ENCODE results near the gene GLI1. TPM values are rescaled to one million over a fixed set of nuclear protein-coding genes. Genes with fewer than 3 reads are reported as not detected.
"Not testable (repeated sequence)": the region's sequence is repeated elsewhere in the genome, so short reads cannot be mapped to it uniquely, and the experiment has no call there.

GLI1 gene
- total RNA-seq (1.0 and 2.0 TPM in 2 replicates), polyA plus RNA-seq (0.40 and 0.97 TPM in 2 replicates), polyA minus RNA-seq (ENCODE audit: low replicate concordance) (2.7 and 17.2 TPM in 2 replicates)
- polyA plus RNA-seq (2012), result 1.5 and 3.4 TPM in 2 replicates

DNA sequence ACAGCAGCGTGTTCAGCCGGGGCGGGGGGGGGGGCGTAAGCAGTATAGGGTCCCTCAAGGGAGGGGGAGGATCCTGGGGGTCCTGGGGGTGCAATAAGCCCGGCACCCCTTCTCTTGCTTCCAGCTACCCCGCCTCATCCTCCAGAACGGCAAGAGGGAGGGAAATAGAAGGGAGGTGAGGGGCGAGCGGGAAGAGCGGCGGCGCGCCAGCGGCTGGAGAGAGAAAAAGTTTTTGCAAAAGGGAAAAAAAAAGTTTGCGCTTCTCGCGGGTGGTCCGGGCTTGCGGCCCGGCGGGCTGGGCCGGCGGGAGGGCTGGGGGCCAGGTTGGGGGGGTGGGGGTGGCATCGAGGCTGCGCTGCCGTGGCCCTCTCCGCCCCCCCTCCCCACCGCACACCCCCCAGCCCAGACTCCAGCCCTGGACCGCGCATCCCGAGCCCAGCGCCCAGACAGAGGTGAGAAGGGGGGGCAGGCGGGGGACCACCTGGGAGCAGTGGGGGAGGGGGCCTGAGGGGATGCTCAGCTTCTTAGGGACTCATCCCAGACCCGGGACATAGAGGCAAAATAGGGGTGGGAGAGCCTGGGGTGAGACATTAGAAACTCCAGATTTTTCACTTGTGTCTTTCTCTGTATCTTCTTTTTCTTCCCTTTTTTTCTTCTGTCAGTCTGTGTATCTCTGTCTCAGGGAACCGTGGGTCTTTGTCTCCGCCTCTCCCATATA is at the start of gene GLI1:
TSS of gene GLI1 (plus strand) at position 36 of the 718 bp plus-strand sequence. CDS start 3,907 bp downstream, outside the sequence.
- H3K4me2 ChIP-seq (ENCODE audit: extremely low read depth, insufficient read depth, low read length), result peak within 1 kb of the TSS; percentile 100
- H3K4me1 ChIP-seq (ENCODE audit: control insufficient read depth, extremely low read depth, insufficient read depth, low read length), result peaks cover 7% of the 10 kb centered on the region
- DNase-seq (ENCODE audit: low read depth in 2 of 2), result peak in 1 of 2 donors; percentile 46

GRCh38 chr12:57410534-57410933 is 49.1 kb upstream of the GLI1 start:
- no peak for DNase-seq (ENCODE audit: low read depth in 2 of 2)
- no peak overlapping the region for H3K27ac ChIP-seq (ENCODE audit: insufficient read depth, low read length)
- H3K79me2 ChIP-seq (ENCODE audit: control insufficient read depth, insufficient read depth, low read length), result peaks cover 4% of the 10 kb centered on the region
- no peak overlapping the region for H3K9ac ChIP-seq (ENCODE audit: insufficient read depth, low read length)
- H2AFZ ChIP-seq (ENCODE audit: low read length), result no peak overlapping the region
- H3K4me1 ChIP-seq (ENCODE audit: control insufficient read depth, extremely low read depth, insufficient read depth, low read length), result no peaks in the 10 kb centered on the region
- no peaks in the 10 kb centered on the region for H3K27me3 ChIP-seq (ENCODE audit: control insufficient read depth, insufficient read depth, low read length)
- no peaks in the 10 kb centered on the region for H4K20me1 ChIP-seq (ENCODE audit: control insufficient read depth, extremely low read depth, insufficient read depth, low read length)
- H3K4me3 ChIP-seq (replicated peaks in 1 of 4; ENCODE audit: control extremely low read depth in 1 of 4, insufficient read depth in 1 of 4, low read depth in 3 of 4, low read length in 4 of 4), result no peak overlapping the region
- H3K9me3 ChIP-seq (ENCODE audit: control insufficient read depth, insufficient read depth, low read depth, low read length), result no peaks in the 10 kb centered on the region
- H3K36me3 ChIP-seq (ENCODE audit: control insufficient read depth, insufficient read depth, low read length), result no peaks in the 10 kb centered on the region
- TF ChIP-seq, protein P1, sequence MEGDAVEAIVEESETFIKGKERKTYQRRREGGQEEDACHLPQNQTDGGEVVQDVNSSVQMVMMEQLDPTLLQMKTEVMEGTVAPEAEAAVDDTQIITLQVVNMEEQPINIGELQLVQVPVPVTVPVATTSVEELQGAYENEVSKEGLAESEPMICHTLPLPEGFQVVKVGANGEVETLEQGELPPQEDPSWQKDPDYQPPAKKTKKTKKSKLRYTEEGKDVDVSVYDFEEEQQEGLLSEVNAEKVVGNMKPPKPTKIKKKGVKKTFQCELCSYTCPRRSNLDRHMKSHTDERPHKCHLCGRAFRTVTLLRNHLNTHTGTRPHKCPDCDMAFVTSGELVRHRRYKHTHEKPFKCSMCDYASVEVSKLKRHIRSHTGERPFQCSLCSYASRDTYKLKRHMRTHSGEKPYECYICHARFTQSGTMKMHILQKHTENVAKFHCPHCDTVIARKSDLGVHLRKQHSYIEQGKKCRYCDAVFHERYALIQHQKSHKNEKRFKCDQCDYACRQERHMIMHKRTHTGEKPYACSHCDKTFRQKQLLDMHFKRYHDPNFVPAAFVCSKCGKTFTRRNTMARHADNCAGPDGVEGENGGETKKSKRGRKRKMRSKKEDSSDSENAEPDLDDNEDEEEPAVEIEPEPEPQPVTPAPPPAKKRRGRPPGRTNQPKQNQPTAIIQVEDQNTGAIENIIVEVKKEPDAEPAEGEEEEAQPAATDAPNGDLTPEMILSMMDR (conservative IDR thresholded peaks at IDR 0.05 in 1 of 2, IDR thresholded peaks at IDR 0.05 in 1 of 2; ENCODE audit: low read depth in 1 of 2, low read length in 2 of 2), result no peak
- TF ChIP-seq EZH2 (IDR thresholded peaks at IDR 0.05; ENCODE audit: low read length, missing control alignments), result no peak
- H3K4me2 ChIP-seq (ENCODE audit: extremely low read depth, insufficient read depth, low read length), result no peak overlapping the region

More for the DNA sequence above, at the start of gene GLI1:
- Histone ChIP-seq H3K79me2 (ENCODE audit: control insufficient read depth, insufficient read depth, low read length) (no peaks in the 10 kb centered on the region), H3K27me3 (ENCODE audit: control insufficient read depth, insufficient read depth, low read length) (no peaks in the 10 kb centered on the region), H3K27ac (ENCODE audit: insufficient read depth, low read length) (peak within 1 kb of the TSS; percentile 62), H3K4me3 (replicated peaks in 1 of 4; ENCODE audit: control extremely low read depth in 1 of 4, insufficient read depth in 1 of 4, low read depth in 3 of 4, low read length in 4 of 4) (peak within 1 kb of the TSS; percentile 83 to 89 (median 84)), H4K20me1 (ENCODE audit: control insufficient read depth, extremely low read depth, insufficient read depth, low read length) (no peaks in the 10 kb centered on the region), H3K9me3 (ENCODE audit: control insufficient read depth, insufficient read depth, low read depth, low read length) (no peaks in the 10 kb centered on the region), H2AFZ (ENCODE audit: low read length) (peak within 1 kb of the TSS; percentile 96), H3K36me3 (ENCODE audit: control insufficient read depth, insufficient read depth, low read length) (no peaks in the 10 kb centered on the region), H3K9ac (ENCODE audit: insufficient read depth, low read length) (peak within 1 kb of the TSS; percentile 41)
- TF ChIP-seq EZH2 (IDR thresholded peaks at IDR 0.05; ENCODE audit: low read length, missing control alignments), result no peak
- TF ChIP-seq, protein P1 (conservative IDR thresholded peaks at IDR 0.05 in 1 of 2, IDR thresholded peaks at IDR 0.05 in 1 of 2; ENCODE audit: low read depth in 1 of 2, low read length in 2 of 2), result no peak

DNA sequence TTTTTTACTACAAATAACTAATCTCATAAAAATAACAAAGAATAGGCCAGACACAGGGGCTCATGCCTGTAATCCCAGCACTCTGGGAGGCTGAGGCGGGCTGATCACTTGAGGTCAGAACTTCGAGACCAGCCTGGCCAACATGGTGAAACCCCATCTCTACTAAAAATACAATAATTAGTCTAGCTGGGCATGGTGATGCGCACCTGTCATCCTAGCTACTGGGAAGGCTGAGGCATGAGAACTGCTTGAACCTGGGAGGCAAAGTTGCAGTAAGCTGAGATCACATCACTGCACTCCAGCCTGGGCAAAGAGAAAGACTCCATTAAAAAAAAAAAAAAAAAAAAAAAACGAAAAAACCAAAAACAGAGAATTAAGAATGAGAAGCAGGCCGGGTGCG is 45.4 kb upstream of the GLI1 start:
- not testable (repeated sequence) for H3K4me2 ChIP-seq (ENCODE audit: extremely low read depth, insufficient read depth, low read length); H3K36me3 ChIP-seq (ENCODE audit: control insufficient read depth, insufficient read depth, low read length); H3K9ac ChIP-seq (ENCODE audit: insufficient read depth, low read length); H2AFZ ChIP-seq (ENCODE audit: low read length); H3K27me3 ChIP-seq (ENCODE audit: control insufficient read depth, insufficient read depth, low read length); DNase-seq (ENCODE audit: low read depth in 2 of 2); H4K20me1 ChIP-seq (ENCODE audit: control insufficient read depth, extremely low read depth, insufficient read depth, low read length); H3K27ac ChIP-seq (ENCODE audit: insufficient read depth, low read length); H3K9me3 ChIP-seq (ENCODE audit: control insufficient read depth, insufficient read depth, low read depth, low read length); H3K4me3 ChIP-seq (replicated peaks in 1 of 4; ENCODE audit: control extremely low read depth in 1 of 4, insufficient read depth in 1 of 4, low read depth in 3 of 4, low read length in 4 of 4); H3K4me1 ChIP-seq (ENCODE audit: control insufficient read depth, extremely low read depth, insufficient read depth, low read length)
- peaks cover 10% of the 10 kb centered on the region for H3K79me2 ChIP-seq (ENCODE audit: control insufficient read depth, insufficient read depth, low read length)

Measured in fibroblast of lung (primary cell).